ENCODE results near the gene COL28A1.

The COL28A1 gene

GRCh38 chr7:7535691-7536090 lies at the start of gene COL28A1:
Gene COL28A1, minus strand, starts transcription at chr7:7535873. Its CDS starts 2,998 bp downstream, at chr7:7532875.
- no peak for DNase-seq (ENCODE audit: low read depth in 2 of 2)

- DNase-seq (ENCODE audit: low read depth in 2 of 2): no peak
These were observed 49.0 kb upstream of the COL28A1 start for GRCh38 chr7:7584653-7585052.

- DNase-seq (ENCODE audit: low read depth in 2 of 2): no peak
These were observed 48.1 kb upstream of the COL28A1 start for GRCh38 chr7:7583731-7584130.

- DNase-seq (ENCODE audit: low read depth in 2 of 2): no peak
These were observed 46.9 kb upstream of the COL28A1 start for GRCh38 chr7:7582596-7582995.

GRCh38 chr7:7581531-7582179 lies 46.0 kb upstream of the COL28A1 start:
- no peak for DNase-seq (ENCODE audit: low read depth in 2 of 2)

- no peak for DNase-seq (ENCODE audit: low read depth in 2 of 2)
These were observed 44.0 kb upstream of the COL28A1 start for GRCh38 chr7:7579638-7580037.

- DNase-seq (ENCODE audit: low read depth in 2 of 2): no peak
These were observed 42.2 kb upstream of the COL28A1 start for GRCh38 chr7:7577888-7578287.

GRCh38 chr7:7576344-7576743 lies 40.7 kb upstream of the COL28A1 start:
- no peak for DNase-seq (ENCODE audit: low read depth in 2 of 2)

GRCh38 chr7:7573701-7574100 lies 38.0 kb upstream of the COL28A1 start:
- DNase-seq (ENCODE audit: low read depth in 2 of 2): no peak

GRCh38 chr7:7570584-7570983 lies 34.9 kb upstream of the COL28A1 start:
- DNase-seq (ENCODE audit: low read depth in 2 of 2): no peak

- DNase-seq (ENCODE audit: low read depth in 2 of 2): no peak
These were observed 33.9 kb upstream of the COL28A1 start for GRCh38 chr7:7569615-7570014.

GRCh38 chr7:7569081-7569527 lies 33.4 kb upstream of the COL28A1 start:
- no peak for DNase-seq (ENCODE audit: low read depth in 2 of 2)

GRCh38 chr7:7568553-7568952 lies 32.9 kb upstream of the COL28A1 start:
- no peak for DNase-seq (ENCODE audit: low read depth in 2 of 2)

- DNase-seq (ENCODE audit: low read depth in 2 of 2): no peak
These were observed 32.3 kb upstream of the COL28A1 start for GRCh38 chr7:7567898-7568531.

- DNase-seq (ENCODE audit: low read depth in 2 of 2): peak; percentile 73 to 78
These were observed 31.3 kb upstream of the COL28A1 start, which contains the start of gene MIOS for GRCh38 chr7:7566651-7567611. Gene MIOS, plus strand, starts transcription at chr7:7566884. Its CDS starts 5,592 bp downstream, at chr7:7572476.

- no peak for DNase-seq (ENCODE audit: low read depth in 2 of 2)
These were observed 30.3 kb upstream of the COL28A1 start for GRCh38 chr7:7565746-7566650.

- peak in 1 of 2 donors; percentile 19 for DNase-seq (ENCODE audit: low read depth in 2 of 2)
These were observed 29.5 kb upstream of the COL28A1 start for GRCh38 chr7:7565018-7565680.

- no peak for DNase-seq (ENCODE audit: low read depth in 2 of 2)
These were observed 28.7 kb upstream of the COL28A1 start for GRCh38 chr7:7564323-7564780.

- no peak for DNase-seq (ENCODE audit: low read depth in 2 of 2)
These were observed 28.1 kb upstream of the COL28A1 start for GRCh38 chr7:7563813-7564212.

- DNase-seq (ENCODE audit: low read depth in 2 of 2): no peak
These were observed 27.6 kb upstream of the COL28A1 start for GRCh38 chr7:7563269-7563668.

- DNase-seq (ENCODE audit: low read depth in 2 of 2): no peak
These were observed 27.1 kb upstream of the COL28A1 start for GRCh38 chr7:7562736-7563135.
